Tongue (tissue), 2 donors: ENCODE results near the gene RAD9B. TPM values are rescaled to one million over a fixed set of nuclear protein-coding genes. Genes with fewer than 3 reads are reported as not detected.
"Not testable (repeated sequence)": the region's sequence is repeated elsewhere in the genome, so short reads cannot be mapped to it uniquely, and the experiment has no call there.

Experiments used
- DNase-seq: peaks from one replicate; pipeline ENCODE4 v3.0.0-alpha.2; 2015
- total RNA-seq: library from RNA; depleted of rRNA; stranded (reverse); fragments of >200 nt; gene quantifications from one replicate; pipeline ENCODE4 v1.2.3, GENCODE V29; 2014

The RAD9B gene
- total RNA-seq, result 5.3 TPM

GRCh38 chr12:110501752-110502738, at the start of gene RAD9B, which contains the start of gene VPS29:
TSS of gene RAD9B (plus strand) at chr12:110502331. CDS start at chr12:110502338, 7 bp downstream.
TSS of gene VPS29 (minus strand) at chr12:110502111. CDS start at chr12:110502051, 60 bp downstream.
- DNase-seq, result peak; percentile 99

GRCh38 chr12:110453569-110454296, 48.4 kb upstream of the RAD9B start:
- no peak for DNase-seq

- DNase-seq, result no peak
These were observed 43.4 kb upstream of the RAD9B start for GRCh38 chr12:110458756-110459155.

- not testable (repeated sequence) for DNase-seq
These were observed 40.9 kb upstream of the RAD9B start for GRCh38 chr12:110461189-110461588.

- DNase-seq, result no peak
These were observed 37.1 kb upstream of the RAD9B start for GRCh38 chr12:110465024-110465423.

GRCh38 chr12:110465765-110466164, 36.4 kb upstream of the RAD9B start:
- not testable (repeated sequence) for DNase-seq

GRCh38 chr12:110466791-110467190, 35.3 kb upstream of the RAD9B start:
- DNase-seq, result no peak

GRCh38 chr12:110467847-110468213, 34.3 kb upstream of the RAD9B start:
- no peak for DNase-seq

GRCh38 chr12:110468214-110469048, 33.7 kb upstream of the RAD9B start, which contains the start of the genes FAM216A and GPN3:
TSS of gene FAM216A (plus strand) at chr12:110468845. CDS start at chr12:110468876, 31 bp downstream.
TSS of gene GPN3 (minus strand) at chr12:110468257. CDS start at chr12:110468203, 54 bp downstream.
- DNase-seq, result peak; percentile 99

- no peak for DNase-seq
These were observed 26.7 kb upstream of the RAD9B start for GRCh38 chr12:110475426-110475825.

- DNase-seq, result no peak
These were observed 3.0 kb upstream of the RAD9B start for GRCh38 chr12:110498984-110499706.

- peak; percentile 73 for DNase-seq
These were observed 756 bp upstream of the RAD9B start for GRCh38 chr12:110501399-110501751.

GRCh38 chr12:110503432-110503831, 1.3 kb downstream of the RAD9B start:
- DNase-seq, result no peak

GRCh38 chr12:110505332-110505731, 3.2 kb downstream of the RAD9B start:
- DNase-seq, result no peak

GRCh38 chr12:110508071-110508586, 6.0 kb downstream of the RAD9B start:
- DNase-seq, result no peak

GRCh38 chr12:110513842-110514241, 11.7 kb downstream of the RAD9B start:
- DNase-seq, result no peak

- no peak for DNase-seq
These were observed 12.2 kb downstream of the RAD9B start for GRCh38 chr12:110514363-110514762.

GRCh38 chr12:110516995-110517394, 14.9 kb downstream of the RAD9B start:
- no peak for DNase-seq

GRCh38 chr12:110518014-110518413, 15.9 kb downstream of the RAD9B start:
- DNase-seq, result not testable (repeated sequence)

- DNase-seq, result not testable (repeated sequence)
These were observed 19.0 kb downstream of the RAD9B start for GRCh38 chr12:110520876-110521712.
